Astrocyte of the spinal cord (primary cell): Measurements from ENCODE around the gene LRP6.
A peak's percentile ranks its signal among the peaks of the same experiment; 100 is the strongest.

Source experiments
- DNase-seq: peaks from one replicate; pipeline ENCODE4 v3.0.0; 2011; ENCODE audit warnings: low read depth, low spot score
- H3K4me3 ChIP-seq: 2 replicates; pipeline ENCODE4 v1.5.1; 2011; ENCODE audit warnings: low read depth, mild to moderate bottlenecking, low read length, moderate library complexity
- in situ Hi-C: cut with HindIII; loops from 2 replicates; pipeline ENCODE4 v1.10.0; 2017; ENCODE audit warnings: low sequenced_read_pairs
- TF ChIP-seq, protein P1 (sequence below): IDR thresholded peaks from 2 replicates; pipeline ENCODE4 v1.5.1; 2012; ENCODE audit warnings: low read depth, mild to moderate bottlenecking, low read length, inconsistent platforms

LRP6 gene

DNA sequence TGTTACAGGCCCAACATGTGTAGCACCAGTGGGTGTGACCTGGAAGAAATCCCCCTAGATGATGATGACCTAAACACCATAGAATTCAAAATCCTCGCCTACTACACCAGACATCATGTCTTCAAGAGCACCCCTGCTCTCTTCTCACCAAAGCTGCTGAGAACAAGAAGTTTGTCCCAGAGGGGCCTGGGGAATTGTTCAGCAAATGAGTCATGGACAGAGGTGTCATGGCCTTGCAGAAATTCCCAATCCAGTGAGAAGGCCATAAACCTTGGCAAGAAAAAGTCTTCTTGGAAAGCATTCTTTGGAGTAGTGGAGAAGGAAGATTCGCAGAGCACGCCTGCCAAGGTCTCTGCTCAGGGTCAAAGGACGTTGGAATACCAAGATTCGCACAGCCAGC is 187.6 kb downstream of the LRP6 start:
- no peak overlapping the region for H3K4me3 ChIP-seq
- TF ChIP-seq, protein P1, sequence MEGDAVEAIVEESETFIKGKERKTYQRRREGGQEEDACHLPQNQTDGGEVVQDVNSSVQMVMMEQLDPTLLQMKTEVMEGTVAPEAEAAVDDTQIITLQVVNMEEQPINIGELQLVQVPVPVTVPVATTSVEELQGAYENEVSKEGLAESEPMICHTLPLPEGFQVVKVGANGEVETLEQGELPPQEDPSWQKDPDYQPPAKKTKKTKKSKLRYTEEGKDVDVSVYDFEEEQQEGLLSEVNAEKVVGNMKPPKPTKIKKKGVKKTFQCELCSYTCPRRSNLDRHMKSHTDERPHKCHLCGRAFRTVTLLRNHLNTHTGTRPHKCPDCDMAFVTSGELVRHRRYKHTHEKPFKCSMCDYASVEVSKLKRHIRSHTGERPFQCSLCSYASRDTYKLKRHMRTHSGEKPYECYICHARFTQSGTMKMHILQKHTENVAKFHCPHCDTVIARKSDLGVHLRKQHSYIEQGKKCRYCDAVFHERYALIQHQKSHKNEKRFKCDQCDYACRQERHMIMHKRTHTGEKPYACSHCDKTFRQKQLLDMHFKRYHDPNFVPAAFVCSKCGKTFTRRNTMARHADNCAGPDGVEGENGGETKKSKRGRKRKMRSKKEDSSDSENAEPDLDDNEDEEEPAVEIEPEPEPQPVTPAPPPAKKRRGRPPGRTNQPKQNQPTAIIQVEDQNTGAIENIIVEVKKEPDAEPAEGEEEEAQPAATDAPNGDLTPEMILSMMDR = no peak
- peak; percentile 27 for DNase-seq
- in situ Hi-C loops = no loop called here

DNA sequence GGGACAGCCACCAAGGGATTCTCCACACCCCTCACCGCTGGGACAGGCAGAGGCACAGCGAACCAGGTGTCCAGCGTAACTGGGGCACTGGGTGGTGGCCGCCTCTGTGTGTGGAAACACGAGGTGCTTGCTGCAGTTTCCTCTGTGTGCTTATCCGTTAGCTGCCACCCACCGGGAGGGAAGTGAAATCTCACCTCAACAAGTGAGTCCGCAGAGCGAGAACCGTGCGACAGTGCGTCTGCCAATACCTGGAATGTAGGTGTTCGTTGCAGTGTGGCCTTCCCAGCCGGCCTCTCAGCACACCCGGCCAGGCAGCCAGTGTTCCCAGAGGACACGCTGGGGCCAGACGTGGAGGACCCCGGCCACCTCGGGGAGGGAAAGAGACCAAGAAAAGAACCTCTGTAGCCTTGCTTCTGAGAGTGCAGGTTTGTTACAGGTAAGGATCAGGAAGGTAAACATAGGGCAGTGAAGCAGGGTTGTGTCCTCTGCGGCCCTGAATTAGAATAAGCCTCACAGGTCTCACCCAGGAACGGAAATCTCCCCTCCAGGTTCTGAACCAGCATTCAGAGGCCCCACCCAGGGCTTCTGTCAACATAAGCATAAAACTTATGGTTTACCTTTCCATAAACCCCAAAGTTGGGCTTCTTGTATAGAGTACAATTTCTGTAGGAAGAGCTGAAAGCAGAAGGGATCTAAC is 194.6 kb downstream of the LRP6 start:
- in situ Hi-C loops = no loop called here
- DNase-seq = no peak
- TF ChIP-seq, protein P1 = no peak
- H3K4me3 ChIP-seq = no peak overlapping the region

DNA sequence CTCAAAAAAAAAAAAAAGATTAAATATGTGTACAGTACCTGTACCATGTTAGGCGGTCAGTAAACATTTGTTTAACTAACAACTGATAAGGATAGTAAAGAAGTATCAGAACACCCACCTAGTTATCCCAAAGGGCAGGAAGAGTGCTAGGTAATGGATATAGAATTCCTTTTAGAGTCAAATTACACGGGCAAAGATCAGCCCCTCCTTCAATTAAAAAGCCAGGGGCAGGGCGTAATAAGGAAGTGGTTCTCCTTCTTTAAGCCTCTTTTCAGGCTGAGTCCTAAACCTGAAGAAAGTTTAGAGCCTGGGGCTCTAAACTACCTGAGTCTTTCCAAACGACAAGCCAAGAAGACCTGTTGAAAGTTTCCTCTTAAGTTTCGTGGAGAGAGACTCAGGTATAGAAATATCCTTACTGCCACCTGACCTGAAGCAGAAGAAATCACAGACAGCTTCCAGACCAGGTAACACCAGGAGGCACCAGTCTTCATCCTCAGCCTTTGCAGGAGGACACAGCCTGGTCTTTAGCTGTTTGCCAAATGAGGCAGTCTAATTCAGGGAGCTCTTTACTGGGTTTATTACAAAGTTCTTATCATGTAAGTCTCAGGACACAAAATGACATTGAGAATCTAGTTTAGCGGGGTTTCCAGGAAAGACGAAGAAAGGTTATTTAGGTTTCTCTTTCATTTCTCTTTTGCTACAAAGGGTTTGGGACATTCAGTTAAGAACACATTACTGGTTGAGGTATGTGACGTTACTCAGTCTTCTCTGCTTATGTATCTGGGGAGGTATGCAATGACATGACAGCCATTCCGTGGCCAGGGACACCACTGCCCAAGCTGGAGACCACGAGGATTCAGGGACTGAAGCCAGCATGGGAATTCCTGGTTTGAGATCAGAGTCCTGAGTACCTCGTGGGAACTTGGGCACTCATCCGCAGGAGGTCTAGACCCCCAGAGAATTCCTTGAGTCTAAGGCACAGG is 195.9 kb downstream of the LRP6 start, which contains the start of gene BCL2L14:
Gene BCL2L14, plus strand, starts transcription at position 266 of the 983 bp plus-strand sequence. CDS start 8,367 bp downstream, outside the sequence.
- no peak within 1 kb of the TSS for H3K4me3 ChIP-seq
- TF ChIP-seq, protein P1 = no peak
- DNase-seq = no peak
- in situ Hi-C loops = no loop called here

DNA sequence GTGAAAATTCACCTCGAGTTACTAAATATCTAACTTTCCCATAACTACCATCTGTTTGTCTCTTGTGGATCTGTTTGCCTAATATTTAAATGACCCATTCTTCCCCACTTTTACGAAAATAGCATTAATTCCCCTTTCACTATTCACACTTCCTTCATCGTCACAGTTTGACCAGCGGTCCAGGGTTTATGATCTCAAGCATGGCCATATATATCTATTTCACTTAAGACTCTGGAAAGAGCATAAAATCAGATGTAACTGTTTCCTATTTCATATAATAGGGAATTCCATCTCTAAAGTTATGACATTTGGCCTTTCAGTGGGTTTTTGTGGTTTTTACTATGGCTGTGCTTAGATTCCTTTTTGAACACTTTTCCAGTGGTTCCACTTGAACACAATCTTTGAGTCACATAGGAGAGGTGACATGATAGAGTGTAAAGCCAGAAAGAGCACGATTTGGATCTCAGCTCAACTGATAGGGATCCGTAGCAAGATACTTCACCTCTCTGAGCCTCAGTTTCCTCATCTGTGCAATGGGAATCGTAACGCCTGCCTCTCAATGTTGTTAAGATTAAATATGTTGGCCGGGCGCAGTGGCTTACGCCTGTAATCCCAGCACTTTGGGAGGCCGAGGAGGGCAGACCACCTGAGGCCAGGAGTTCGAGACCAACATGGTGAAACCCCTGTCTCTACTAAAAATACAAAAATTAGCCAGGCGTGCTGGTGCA is 196.9 kb downstream of the LRP6 start:
- DNase-seq = no peak
- in situ Hi-C loops = no loop called here
- TF ChIP-seq, protein P1 = no peak
- no peak overlapping the region for H3K4me3 ChIP-seq

DNA sequence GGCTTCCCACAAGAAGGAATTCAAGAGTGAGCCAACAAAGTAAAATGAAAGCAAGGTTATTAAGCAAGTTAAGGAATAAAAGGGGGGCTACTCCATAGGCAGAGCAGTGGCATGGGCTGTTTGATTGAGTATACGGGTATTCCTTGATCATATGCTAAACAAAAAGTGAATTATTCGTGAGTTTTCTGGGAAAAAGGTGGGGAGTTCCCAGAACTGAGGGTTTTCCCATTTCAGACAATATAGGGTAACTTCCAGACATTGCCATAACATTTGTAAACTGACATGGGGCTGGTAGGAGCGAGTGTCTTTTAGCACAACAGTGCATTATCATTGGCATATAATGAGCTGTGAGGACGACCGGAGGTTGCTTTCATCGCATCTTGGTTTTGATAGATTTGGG is 198.1 kb downstream of the LRP6 start:
- in situ Hi-C loops = no loop called here
- H3K4me3 ChIP-seq = no peak overlapping the region
- no peak for DNase-seq
- TF ChIP-seq, protein P1 = no peak
